ENCODE measurements around the gene GORAB.

Gene GORAB

GRCh38 chr1:170539154-170539553 lies 7.2 kb downstream of the GORAB start:
- DNase-seq: no peak

DNA sequence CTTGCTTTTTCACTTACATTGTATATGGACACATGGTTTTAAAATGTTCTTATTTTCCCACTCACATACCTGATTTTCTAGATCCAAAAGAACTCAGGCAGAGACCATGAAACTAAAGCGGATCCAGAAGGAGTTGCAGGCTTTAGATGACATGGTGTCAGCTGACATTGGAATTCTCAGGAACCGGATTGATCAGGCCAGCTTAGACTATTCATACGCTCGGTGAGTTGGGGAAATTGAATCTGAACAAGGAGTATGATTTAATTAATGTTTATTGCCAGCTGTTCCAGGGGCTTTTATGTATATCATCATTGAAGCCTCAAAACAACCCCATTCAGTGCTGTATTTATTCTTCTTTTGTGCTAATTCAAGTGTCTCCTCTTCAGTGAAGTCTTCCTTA lies 12.7 kb downstream of the GORAB start:
- DNase-seq: no peak

GRCh38 chr1:170545476-170545875 lies 13.5 kb downstream of the GORAB start:
- peak; percentile 92 for DNase-seq

DNA sequence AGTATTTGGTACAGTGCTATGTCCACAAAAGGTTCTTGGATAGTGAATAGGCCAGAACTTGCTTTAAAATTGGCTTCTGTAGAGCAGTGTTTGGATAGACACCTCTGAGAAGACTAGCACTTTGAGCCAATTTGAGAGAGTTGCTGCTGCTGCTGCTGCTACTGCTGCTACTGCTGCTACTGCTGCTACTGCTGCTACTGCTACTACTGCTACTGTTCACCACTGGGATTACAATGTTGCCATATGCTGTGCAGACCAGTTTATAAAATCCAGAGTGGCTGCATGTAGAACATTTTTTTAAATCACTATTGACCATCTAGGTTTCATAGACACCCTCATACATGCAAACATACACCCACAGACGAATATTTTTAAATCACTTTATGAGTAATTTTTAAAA lies 15.3 kb downstream of the GORAB start:
- DNase-seq: no peak

- no peak for DNase-seq
Observed at GRCh38 chr1:170548497-170548896, 16.5 kb downstream of the GORAB start.

DNA sequence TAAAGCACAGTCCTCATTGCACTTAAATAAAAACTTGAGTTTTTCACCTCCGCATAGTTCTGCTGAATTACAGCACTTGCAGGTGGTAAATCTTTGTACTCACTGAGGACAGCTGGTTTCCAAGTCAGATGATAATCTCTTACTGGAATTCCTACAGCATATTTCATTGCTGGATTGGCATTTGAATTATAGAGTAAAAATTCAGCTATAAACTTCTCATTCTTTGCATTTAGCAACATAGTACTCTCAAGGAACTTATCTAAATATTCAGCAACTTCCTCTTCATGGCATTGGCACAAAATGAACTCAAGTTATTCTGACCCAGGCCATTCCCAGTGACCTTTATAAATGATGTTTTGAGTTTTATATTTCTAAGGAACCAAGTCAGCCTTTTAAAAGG lies 23.4 kb downstream of the GORAB start:
- no peak for DNase-seq

DNA sequence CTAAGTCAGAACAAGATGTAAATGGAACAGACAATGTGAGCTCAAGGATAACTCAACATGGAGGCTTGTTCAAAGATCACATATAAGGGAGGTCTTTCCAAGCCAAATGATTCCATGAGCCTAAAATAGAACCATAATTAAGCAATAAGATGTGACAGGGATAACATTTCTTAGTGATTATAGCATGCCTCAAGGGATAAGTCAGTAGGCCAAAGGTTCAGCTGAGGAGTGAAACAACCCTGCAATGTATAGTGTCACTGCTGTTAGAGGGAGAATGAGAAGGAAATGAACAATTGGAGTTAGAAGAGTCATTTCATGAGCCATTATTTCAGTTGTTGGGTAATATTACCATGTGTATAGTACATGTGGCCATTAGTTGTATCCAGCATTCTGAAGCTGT lies 25.0 kb downstream of the GORAB start:
- peak; percentile 81 for DNase-seq

GRCh38 chr1:170558731-170559130 lies 26.8 kb downstream of the GORAB start:
- DNase-seq: no peak

DNA sequence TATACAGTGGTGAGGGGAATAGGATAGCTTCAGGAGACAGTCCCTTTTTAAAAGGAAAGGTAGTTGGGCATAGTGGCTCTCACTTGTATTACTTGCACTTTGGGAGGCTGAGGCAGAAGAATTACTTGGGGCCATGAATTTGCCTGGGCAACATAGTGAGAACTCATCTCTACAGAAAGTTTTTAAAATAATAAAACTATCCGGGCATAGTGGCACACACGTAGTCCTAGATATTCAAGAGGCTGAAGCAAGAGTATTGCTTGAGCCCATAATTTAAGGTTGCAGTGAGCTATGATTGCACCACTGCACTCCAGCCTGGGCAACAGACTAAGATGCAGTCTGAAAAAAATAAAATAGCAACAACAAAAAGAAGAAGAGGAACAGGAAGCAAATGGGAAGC lies 27.2 kb downstream of the GORAB start:
- no peak for DNase-seq

GRCh38 chr1:170560681-170561285 lies 28.8 kb downstream of the GORAB start:
- no peak for DNase-seq

- DNase-seq: peak; percentile 85
Observed at GRCh38 chr1:170562646-170563338, 30.8 kb downstream of the GORAB start.

GRCh38 chr1:170567214-170567613 lies 35.2 kb downstream of the GORAB start:
- DNase-seq: no peak

- DNase-seq: no peak
Observed at GRCh38 chr1:170568197-170568596, 36.2 kb downstream of the GORAB start.

DNA sequence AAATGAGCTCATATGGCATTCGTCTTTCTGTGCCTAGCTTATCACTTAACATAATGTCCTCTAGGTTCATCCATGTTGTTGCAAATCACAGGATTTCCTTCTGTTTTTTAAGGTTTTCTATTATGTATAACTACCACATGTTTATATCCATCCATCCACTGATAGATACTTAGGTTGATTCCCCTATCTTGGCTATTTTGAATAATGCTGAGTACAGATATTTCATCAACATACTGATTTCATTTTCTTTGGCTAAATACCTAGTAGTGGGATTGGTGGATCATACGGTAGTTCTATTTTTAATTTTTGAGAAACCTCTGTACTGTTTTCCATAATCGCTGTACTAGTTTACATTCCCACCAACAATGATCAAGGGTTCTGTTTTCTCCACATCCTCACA lies 45.0 kb downstream of the GORAB start:
- DNase-seq: no peak

DNA sequence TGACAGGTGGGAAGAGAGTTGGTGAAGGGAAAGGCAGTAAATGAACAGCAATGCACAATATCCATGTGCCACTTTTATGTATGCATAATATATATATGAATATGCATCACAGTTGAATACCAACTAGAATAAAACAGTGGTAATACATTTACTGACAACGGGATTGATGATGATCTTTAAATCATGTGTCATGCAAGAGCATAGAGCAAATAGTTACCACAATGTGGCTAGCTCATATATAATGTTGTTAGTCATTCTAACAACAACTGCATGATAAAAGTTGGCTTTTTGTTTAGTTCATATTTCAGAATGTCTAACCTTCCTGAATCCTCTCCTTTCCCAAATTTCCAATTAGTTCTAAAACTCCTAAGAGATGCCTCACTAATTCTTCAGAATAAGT lies 46.4 kb downstream of the GORAB start:
- peak; percentile 45 for DNase-seq

- DNase-seq: no peak
Observed at GRCh38 chr1:170580636-170581440, 48.9 kb downstream of the GORAB start.

- no peak for DNase-seq
Observed at GRCh38 chr1:170583186-170583585, 51.2 kb downstream of the GORAB start.

GRCh38 chr1:170586321-170587252 lies 54.6 kb downstream of the GORAB start:
- peak; percentile 25 for DNase-seq

- no peak for DNase-seq
Observed at GRCh38 chr1:170587253-170587593, 55.3 kb downstream of the GORAB start.

DNA sequence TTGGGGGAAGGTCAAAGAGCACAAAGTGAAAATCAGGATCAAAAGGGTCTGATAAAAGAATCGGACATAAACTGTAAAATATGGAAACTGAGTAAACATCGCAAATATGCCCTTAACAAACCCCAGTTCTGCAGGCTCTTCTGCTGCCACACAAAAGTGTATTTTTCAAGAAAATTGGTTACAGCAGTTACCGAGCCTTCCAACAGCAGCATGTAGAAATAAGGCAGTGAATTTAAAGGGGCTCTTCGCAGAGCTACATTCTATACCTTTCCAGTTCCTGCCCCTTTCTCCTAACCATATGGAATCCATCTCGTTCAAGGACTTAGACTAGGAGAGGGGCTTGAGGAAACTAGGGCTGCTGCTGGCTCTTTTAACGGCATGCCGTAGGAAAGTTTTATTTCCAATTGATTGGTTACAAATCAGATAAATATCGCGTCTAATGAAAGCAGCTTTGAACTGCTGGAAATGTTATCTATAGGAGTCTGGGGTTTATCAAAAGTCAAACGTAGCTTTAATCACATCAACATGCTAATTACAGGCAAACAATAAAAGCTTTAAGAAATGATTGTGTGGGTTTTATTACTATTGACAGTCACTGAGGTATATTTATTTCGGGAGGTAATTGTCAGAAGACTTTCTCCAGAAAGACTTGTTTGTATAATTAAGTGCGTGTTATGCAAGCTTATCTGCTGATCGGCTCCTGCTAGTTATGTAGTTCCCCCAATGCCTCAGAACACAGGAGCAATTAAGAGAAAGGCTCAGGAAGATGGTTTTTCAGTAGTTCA lies 59.1 kb downstream of the GORAB start:
- no peak for DNase-seq

GRCh38 chr1:170592591-170593111 lies 60.7 kb downstream of the GORAB start:
- no peak for DNase-seq

Data from HCEC 1CT (cell line).